Vagina (tissue), 2 donors: Measurements from ENCODE around the gene LYRM9.

Experiments
- POLR2A ChIP-seq, 2 donors: fragments of 450-650 bp; IDR thresholded peaks; one replicate each; pipeline ENCODE4 v1.6.1; 2017; ENCODE audit warnings: antibody characterized with exemption in 2 of 2, mild to moderate bottlenecking in 2 of 2, moderate library complexity in 2 of 2
- POLR2AphosphoS5 ChIP-seq, 2 donors: sonication (generic); formaldehyde crosslinking; IDR thresholded peaks; one replicate each; pipeline ENCODE4 v1.9.0; 2017; ENCODE audit warnings: antibody characterized with exemption in 2 of 2, mild to moderate bottlenecking in 2 of 2, low read depth in 1 of 2; ENCODE audit not compliant: insufficient read depth in 1 of 2
- TF ChIP-seq, protein P1 (sequence below), 3 experiments: fragments of 450-650 bp in 2 of 3; fragments of 200-600 bp in 1 of 3; sonication (generic) in 1 of 3; IDR thresholded peaks; one replicate each; pipeline ENCODE4 v1.5.1; 2017 to 2019; ENCODE audit warnings: antibody characterized with exemption in 3 of 3, mild to moderate bottlenecking in 2 of 3, moderate library complexity in 2 of 3

GRCh38 chr17:27940503-27941428, 47.6 kb upstream of the LYRM9 start:
- TF ChIP-seq, protein P1, sequence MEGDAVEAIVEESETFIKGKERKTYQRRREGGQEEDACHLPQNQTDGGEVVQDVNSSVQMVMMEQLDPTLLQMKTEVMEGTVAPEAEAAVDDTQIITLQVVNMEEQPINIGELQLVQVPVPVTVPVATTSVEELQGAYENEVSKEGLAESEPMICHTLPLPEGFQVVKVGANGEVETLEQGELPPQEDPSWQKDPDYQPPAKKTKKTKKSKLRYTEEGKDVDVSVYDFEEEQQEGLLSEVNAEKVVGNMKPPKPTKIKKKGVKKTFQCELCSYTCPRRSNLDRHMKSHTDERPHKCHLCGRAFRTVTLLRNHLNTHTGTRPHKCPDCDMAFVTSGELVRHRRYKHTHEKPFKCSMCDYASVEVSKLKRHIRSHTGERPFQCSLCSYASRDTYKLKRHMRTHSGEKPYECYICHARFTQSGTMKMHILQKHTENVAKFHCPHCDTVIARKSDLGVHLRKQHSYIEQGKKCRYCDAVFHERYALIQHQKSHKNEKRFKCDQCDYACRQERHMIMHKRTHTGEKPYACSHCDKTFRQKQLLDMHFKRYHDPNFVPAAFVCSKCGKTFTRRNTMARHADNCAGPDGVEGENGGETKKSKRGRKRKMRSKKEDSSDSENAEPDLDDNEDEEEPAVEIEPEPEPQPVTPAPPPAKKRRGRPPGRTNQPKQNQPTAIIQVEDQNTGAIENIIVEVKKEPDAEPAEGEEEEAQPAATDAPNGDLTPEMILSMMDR (IDR thresholded peaks at IDR 0.05), result no peak
- TF ChIP-seq POLR2A (IDR thresholded peaks at IDR 0.05) (no peak), POLR2AphosphoS5 (IDR thresholded peaks at IDR 0.05; ENCODE audit: insufficient read depth in 1 of 2, low read depth in 1 of 2) (no peak)
